Inflammatory macrophage treated with lipopolysaccharide for 4 hours (primary cell): Measurements from ENCODE around the gene NMT1.
A peak's percentile ranks its signal among the peaks of the same experiment; 100 is the strongest.
"Not testable (repeated sequence)": the region's sequence is repeated elsewhere in the genome, so short reads cannot be mapped to it uniquely, and the experiment has no call there.

ENCODE experiments used
- DNase-seq: peaks from one replicate; pipeline ENCODE4 v3.0.0-alpha.2; 2020

NMT1 gene

GRCh38 chr17:45123076-45123770 lies 62.1 kb downstream of the NMT1 start:
- no peak for DNase-seq

DNA sequence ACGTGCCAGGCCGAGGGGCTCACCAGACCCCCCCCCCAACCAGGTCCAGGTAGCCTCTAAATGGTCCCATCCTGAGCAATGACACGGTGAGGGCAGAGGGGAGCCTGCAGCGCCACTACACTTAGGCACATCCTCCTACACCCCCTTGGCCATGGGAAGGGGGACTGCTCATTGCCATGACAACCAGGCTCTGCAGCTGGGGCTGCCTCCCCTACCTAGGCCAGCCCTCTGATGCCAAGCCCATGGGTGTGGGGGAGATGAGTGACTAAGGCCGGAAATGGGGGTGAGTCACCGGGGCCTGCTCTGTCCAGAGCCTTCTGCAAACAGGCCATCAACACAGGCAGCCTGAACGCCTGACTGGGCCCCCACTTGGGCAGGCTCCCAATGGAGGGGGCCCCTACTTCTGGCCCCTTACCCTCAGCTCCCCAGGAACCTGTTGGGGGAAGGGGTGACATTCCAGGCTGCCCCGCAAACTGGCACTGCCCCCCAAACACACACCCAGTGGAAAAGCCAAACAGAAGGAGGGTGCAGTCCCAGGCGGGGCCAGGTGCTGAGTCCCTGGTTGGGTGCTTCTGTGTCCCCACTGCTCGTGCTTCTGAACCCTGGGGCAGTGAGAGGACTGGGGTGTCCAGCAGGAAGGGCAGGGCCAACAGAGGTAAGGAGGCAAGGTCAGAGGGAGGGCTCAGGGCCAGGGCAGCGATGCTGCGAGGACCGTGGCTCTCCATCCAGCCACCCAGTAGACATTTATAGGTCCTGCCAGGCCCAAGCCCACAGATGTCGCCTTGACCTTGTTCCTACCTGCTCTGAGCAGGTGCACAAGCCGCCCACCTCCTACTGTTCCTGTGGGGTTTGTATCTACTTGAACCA lies 63.0 kb downstream of the NMT1 start:
- peak; percentile 69 for DNase-seq

GRCh38 chr17:45124797-45125122 lies 63.6 kb downstream of the NMT1 start:
- DNase-seq, result not testable (repeated sequence)

GRCh38 chr17:45125509-45125908 lies 64.4 kb downstream of the NMT1 start:
- DNase-seq, result no peak

DNA sequence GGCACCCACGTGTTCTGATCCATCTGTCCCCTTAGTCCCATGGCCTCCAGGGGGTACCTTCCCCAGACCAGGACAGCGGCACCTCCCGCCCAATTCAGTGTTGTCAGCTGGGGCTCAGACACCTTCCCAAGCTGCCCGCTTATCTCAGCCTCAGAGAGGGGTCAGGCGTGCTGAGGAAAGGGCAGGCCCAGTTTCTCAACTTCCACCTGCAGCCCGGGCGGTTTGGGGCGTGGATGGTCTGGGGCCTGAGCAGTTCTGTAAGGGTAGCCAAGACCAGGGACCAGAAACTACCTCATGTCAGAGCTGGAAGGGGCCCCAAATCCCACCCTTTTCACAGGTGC lies 66.1 kb downstream of the NMT1 start:
- DNase-seq, result no peak

DNA sequence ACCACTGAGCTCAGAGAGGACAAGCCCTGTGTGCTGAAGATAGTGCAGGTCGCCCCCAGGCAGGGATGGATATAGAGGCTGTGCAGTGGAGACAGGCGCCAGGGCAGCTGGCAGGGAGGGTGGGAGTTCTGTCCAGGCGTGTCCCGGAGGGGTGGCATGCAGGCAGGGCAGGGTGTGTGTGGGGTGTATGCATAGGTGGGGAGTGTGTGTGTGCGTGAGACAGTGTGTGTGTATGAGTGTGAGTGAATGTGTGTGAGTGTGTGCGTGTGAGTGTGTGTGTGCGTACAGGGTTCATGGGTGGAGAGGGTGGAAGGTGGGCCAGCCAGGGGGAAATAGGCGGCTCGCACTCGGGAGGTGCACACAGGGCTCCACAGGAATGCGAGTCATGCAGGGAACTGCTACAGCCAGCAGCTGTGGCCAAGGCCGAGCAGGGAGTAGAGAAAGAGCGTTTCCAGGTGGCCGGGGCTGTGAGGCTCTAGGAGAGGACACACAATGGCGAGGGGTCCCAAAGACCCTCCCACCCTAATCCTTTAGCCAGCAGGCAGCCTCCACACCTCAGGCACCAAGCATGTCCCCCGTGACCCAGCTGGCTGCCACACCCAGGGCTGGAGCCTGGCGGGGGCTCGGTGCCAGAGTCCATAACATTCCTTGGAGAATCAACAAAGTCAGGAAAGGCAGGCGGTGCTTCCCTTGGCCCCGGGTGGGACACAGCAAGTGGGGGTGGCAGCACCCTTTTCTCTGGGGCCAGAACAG lies 66.6 kb downstream of the NMT1 start:
- DNase-seq, result no peak

DNA sequence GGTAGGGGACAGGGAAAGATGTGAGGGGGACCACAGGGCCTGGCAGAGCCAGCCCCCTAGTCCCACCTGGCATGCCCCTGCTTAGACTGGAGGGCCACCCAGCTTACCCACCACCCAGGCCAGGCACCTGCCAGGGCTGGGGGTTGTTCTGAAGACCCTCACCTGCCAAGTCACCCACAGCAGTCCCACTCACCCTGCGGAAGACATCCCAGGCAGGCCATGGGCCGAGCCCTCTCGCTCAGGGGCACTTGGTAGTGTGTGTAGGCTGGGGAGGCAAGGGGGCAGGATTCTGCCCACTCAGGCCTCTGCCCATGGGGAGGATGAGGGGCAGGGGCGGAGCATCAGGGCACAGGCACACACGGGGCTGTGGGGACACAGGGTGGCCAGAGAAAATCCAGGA lies 67.2 kb downstream of the NMT1 start:
- DNase-seq, result no peak

DNA sequence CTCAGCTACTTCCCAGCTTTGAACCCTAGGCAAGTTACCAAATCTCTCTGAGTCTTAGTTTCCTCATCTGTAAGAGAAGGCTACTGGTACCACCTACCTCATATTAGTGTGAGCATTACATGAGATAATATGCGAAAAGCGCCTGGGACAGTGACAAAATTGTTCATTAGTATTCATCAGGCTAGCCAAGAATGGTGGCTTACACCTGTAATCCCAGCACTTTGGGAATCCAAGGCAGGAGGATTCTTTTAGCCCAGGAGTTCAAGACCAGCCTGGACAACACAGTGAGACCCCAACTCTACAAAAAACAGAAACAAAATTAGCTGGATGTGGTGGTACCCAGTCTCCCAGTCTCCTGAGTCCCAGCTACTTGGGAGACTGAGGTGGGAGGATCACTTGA lies 67.9 kb downstream of the NMT1 start:
- no peak for DNase-seq

- DNase-seq, result no peak
Observed at GRCh38 chr17:45129426-45129939, 68.4 kb downstream of the NMT1 start.

DNA sequence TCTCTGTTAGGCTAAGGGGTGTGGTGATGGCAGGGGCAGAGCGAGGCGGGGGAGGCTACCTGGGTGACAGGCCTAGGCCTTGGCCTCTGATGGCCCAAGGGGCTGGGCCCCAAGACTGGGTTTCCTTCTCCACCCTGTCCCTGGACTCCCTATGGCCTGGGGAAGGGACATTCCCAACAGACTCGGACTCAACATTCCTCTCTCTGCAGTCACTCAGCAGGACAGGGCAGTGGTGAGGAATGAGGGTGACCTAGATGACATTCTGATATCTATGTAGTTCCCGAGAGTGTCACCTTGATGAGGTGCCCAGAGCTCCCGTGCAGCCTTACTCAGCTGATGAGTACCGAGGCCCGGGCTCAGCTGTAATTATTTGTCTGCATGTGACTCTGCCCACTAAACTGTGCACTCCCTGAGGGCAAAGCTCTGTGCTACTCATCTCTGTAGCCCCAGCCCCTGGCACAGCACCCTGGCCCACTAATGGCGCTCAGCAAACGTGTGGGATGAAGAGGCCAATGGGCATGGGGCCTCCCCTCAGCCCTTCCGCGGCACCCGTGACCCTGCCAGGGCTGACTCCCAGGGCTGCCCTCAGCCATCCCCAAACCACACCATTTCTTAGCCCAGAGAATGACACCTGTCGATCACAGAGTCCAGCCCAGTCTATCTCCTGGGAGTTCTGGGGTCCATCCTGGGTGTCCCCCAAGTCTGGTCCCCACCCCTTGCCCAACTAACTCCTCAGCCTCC lies 69.0 kb downstream of the NMT1 start:
- no peak for DNase-seq

- DNase-seq, result no peak
Observed at GRCh38 chr17:45130681-45131615, 69.8 kb downstream of the NMT1 start.

DNA sequence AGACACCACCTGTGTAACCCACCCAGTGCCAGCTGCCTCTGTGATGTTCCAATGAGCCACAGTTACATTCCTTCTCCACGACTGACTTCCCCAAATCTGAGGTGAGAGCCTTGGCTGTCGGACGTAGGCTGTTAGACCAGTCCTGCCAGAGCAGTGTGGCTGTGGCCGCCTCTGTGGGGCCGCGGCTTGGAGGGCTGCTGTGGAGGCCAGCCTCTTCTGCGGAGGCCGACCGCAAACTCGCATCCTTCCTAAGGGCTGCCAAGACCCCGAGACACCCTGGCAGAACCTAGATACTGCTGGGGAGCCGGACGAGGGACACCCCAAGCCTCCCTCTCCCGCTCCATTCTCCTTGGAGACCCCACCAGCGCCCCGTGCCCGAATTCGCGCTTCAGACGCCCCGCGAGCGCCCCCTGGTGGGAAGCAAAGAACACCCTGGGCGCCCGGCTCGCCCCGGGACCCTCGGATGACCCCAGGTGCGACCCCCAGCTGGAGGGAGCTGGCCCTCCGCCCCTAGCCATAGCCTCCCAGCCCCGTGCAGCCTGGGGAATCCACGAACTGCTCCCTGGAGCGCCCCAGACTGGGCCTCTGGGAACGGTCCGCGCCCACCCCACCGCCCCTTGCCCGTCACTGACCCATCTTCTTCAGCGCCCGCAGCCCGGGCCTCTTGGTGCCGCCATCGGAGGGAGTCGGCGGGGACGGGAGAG lies 70.7 kb downstream of the NMT1 start:
- no peak for DNase-seq

GRCh38 chr17:45132320-45132571 lies 71.1 kb downstream of the NMT1 start, which contains the start of gene PLCD3:
TSS of gene PLCD3 (minus strand) at chr17:45132515. CDS start at chr17:45132410, 105 bp downstream.
- DNase-seq, result no peak

DNA sequence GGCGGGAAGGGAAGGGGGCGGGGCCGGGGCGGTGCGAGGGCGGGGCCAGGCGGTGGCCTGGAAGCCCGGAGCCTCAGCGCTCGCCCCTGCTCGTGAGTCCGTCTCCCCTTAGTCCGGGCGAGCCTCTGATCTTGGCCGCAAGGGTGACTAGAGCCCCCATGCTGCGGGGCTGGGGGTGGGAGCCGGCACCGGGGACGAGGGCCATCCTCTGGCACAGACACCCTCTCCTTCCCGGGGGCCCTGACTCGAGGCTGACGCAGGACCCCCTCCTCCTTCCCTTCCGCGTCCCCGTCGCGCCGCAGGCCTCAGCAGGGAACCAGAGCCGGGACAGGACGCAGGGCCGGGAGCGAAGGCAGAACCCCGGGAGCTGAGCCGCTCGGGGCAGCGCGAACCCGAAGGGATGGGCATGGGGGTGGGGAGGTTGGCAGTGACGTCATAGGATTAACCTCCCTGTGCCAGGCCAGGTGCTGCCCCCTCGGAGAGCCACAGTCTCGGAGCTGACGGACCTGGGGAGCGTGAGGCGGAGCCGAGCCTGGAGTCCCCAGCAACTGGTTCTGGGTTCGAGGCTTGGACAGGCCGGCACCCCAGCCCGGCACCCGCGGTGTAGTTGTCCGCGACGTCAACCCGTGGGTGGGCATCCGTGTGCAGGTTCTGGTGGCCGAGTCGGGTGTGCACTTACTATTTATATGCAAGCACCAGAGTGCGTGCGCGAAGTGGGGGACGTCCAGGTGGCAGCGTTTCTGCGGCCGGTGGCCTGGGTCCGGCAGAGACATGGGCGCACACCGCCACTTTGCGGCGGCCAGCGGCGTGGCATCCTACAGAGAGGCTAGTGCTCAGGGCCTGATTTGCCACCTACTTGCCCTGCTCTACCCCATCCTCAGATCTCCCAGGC lies 71.7 kb downstream of the NMT1 start:
- DNase-seq, result peak; percentile 77

- DNase-seq, result peak; percentile 98
Observed at GRCh38 chr17:45135192-45135977, 74.3 kb downstream of the NMT1 start, which contains the start of gene ACBD4. TSS of gene ACBD4 (plus strand) at chr17:45135687. CDS start at chr17:45136145, 458 bp downstream.

GRCh38 chr17:45135978-45136791 lies 75.1 kb downstream of the NMT1 start:
- DNase-seq, result no peak

DNA sequence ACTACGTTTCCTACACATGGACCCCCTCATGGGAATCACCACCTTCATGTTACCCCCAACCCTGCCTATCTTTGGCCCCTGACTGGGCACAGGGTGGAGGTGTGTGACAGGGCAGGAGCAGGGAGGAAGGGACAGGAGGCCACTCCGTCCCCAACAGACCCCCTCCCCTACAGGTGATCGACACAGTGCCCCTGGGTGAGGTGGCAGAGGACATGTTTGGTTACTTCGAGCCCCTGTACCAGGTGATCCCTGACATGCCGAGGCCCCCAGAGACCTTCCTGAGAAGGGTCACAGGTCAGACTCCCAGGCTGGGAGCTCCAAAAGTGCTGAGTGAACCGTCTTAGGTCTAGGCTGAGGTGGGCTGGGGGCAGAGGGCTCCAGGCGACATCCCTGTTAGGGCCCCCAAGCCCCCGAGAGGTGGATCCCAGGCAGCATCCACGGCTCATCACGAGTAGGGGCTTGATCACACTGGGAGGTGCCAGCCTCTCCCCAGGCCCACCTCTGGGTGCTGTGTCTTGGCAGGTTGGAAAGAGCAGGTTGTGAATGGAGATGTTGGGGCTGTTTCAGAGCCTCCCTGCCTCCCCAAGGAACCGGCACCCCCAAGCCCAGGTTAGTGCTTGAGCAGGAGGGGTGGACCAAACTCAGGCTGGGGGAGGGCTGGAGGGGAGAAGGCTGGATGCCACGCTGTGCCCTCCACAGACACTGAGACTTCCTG lies 75.9 kb downstream of the NMT1 start:
- DNase-seq, result no peak
